HCT116 (cell line): ENCODE data around the gene TMEM119. TPM values are rescaled to one million over a fixed set of nuclear protein-coding genes. Genes with fewer than 3 reads are reported as not detected.

Experiments used
- ATAC-seq: fragments of 200-7000 bp; cut with Tn5 transposase; 2 replicates; pipeline ENCODE4 v1.9.1; 2020; ENCODE audit warnings: mild to moderate bottlenecking, moderate library complexity
- BruUV-seq: library from RNA; stranded (reverse); fragments of 400-500 nt; replicated peaks from 2 replicates; lab custom pipeline; 2021; lab: Mats Ljungman, UMichigan
- CTCF ChIA-PET: fragments of 300-600 bp; sonication (Branson Sonifier 250); formaldehyde crosslinking; loops from one replicate; lab custom pipeline; 2021; ENCODE audit warnings: antibody characterized with exemption; lab: Charles Lee
- POLR2A ChIA-PET: fragments of 300-600, 350-600 bp; sonication (Branson Sonifier 250); formaldehyde crosslinking; loops from one replicate; lab custom pipeline; 2021; ENCODE audit warnings: antibody characterized with exemption; lab: Charles Lee
- RAD21 ChIA-PET, 2 experiments: fragments of 300-600 bp; sonication (Branson Sonifier 250); formaldehyde crosslinking; loops; one replicate each; lab custom pipeline; 2023; ENCODE audit warnings: low total read pairs in 2 of 2; ENCODE audit not compliant: uncharacterized antibody in 2 of 2, unreplicated experiment in 2 of 2, low non-redundant PET in 1 of 2; lab: Charles Lee
- DNase-seq: peaks from one replicate; pipeline ENCODE4 v3.0.0-alpha.2; 2010; ENCODE audit warnings: low read depth, low spot score
- H2AFZ ChIP-seq: fragments of 200-600 bp; shearing (Covaris generic), sonication (generic); 2 replicates; pipeline ENCODE4 v1.6.1; 2017; ENCODE audit warnings: low read depth, mixed run types, mixed read lengths, antibody characterized with exemption, low read length; ENCODE audit not compliant: poor library complexity, severe bottlenecking
- H3K27ac ChIP-seq: 2 replicates; pipeline ENCODE4 v1.5.1; 2012; ENCODE audit warnings: low read depth, low read length
- H3K27me3 ChIP-seq: fragments of 200-600 bp; sonication (generic); 2 replicates; pipeline ENCODE4 v1.6.1; 2016; ENCODE audit warnings: mixed run types, low read length, mixed read lengths; ENCODE audit not compliant: insufficient read depth
- H3K36me3 ChIP-seq, 2 experiments: fragments of 200-500 bp in 1 of 2; fragments of 200-600 bp in 1 of 2; sonication (Bioruptor generic) in 1 of 2; sonication (generic) in 1 of 2; 2 replicates each; pipeline versions ENCODE4 v1.5.1 to v1.6.1; 2014 to 2016; ENCODE audit warnings: low read length in 2 of 2, inconsistent platforms in 1 of 2, mixed read lengths in 1 of 2, mixed run types in 1 of 2; ENCODE audit not compliant: insufficient read depth in 2 of 2, control insufficient read depth in 1 of 2
- H3K4me1 ChIP-seq, 2 experiments: fragments of 200-600 bp in 1 of 2; sonication (generic) in 1 of 2; 2 replicates each; pipeline versions ENCODE4 v1.5.1 to v1.6.1; 2012 to 2017; ENCODE audit warnings: low read length in 2 of 2, inconsistent platforms in 1 of 2, mild to moderate bottlenecking in 1 of 2, mixed read lengths in 1 of 2, mixed run types in 1 of 2, moderate library complexity in 1 of 2; ENCODE audit not compliant: insufficient read depth in 2 of 2, control insufficient read depth in 1 of 2
- H3K4me2 ChIP-seq: fragments of 200-600 bp; sonication (generic); 2 replicates; pipeline ENCODE4 v1.6.1; 2017; ENCODE audit warnings: mixed run types, low read length, mixed read lengths
- H3K4me3 ChIP-seq, 2 experiments: fragments of 200-600 bp in 1 of 2; sonication (generic) in 1 of 2; replicated peaks in 1 of 2; 2 replicates each; pipeline ENCODE4 v1.5.1; 2011 to 2016; ENCODE audit warnings: low read length in 2 of 2, control low read depth in 1 of 2, low read depth in 1 of 2, mild to moderate bottlenecking in 1 of 2, mixed read lengths in 1 of 2, mixed run types in 1 of 2
- H3K79me2 ChIP-seq: fragments of 200-600 bp; sonication (generic); 2 replicates; pipeline ENCODE4 v1.6.1; 2017; ENCODE audit warnings: mild to moderate bottlenecking, mixed run types, low read length, moderate library complexity, mixed read lengths; ENCODE audit not compliant: insufficient read depth
- H3K9ac ChIP-seq: fragments of 200-600 bp; sonication (generic); 2 replicates; pipeline ENCODE4 v1.6.1; 2016; ENCODE audit warnings: low read length, mixed read lengths
- H3K9me2 ChIP-seq: fragments of 200-600 bp; sonication (generic), shearing (Covaris generic); 2 replicates; pipeline ENCODE4 v1.6.1; 2017; ENCODE audit warnings: mixed run types, mild to moderate bottlenecking, moderate library complexity; ENCODE audit not compliant: insufficient read depth
- H3K9me3 ChIP-seq, 2 experiments: fragments of 200-500 bp in 1 of 2; fragments of 200-600 bp in 1 of 2; sonication (Bioruptor generic) in 1 of 2; sonication (generic) in 1 of 2; 2 replicates each; pipeline ENCODE4 v1.6.1; 2014 to 2017; ENCODE audit warnings: low read length in 2 of 2, mixed read lengths in 2 of 2, inconsistent platforms in 1 of 2, low read depth in 1 of 2, mild to moderate bottlenecking in 1 of 2, mixed run types in 1 of 2, moderate library complexity in 1 of 2; ENCODE audit not compliant: control insufficient read depth in 1 of 2, insufficient read depth in 1 of 2
- H4K20me1 ChIP-seq: fragments of 200-600 bp; sonication (generic), shearing (Covaris generic); 2 replicates; pipeline ENCODE4 v1.6.1; 2017; ENCODE audit warnings: mixed run types, mild to moderate bottlenecking, moderate library complexity; ENCODE audit not compliant: insufficient read depth
- CBX3 ChIP-seq: IDR thresholded peaks from 2 replicates; pipeline ENCODE4 v1.6.1; 2012; ENCODE audit warnings: low read depth
- CEBPB ChIP-seq: IDR thresholded peaks from 2 replicates; pipeline ENCODE4 v1.6.1; 2012; ENCODE audit warnings: low read depth
- EGR1 ChIP-seq: IDR thresholded peaks from 2 replicates; pipeline ENCODE4 v1.6.1; 2012; ENCODE audit warnings: low read depth
- ELF1 ChIP-seq: IDR thresholded peaks from 2 replicates; pipeline ENCODE4 v1.6.1; 2012; ENCODE audit warnings: low read depth, borderline replicate concordance
- EZH2 ChIP-seq: fragments of 200-600 bp; sonication (generic); IDR thresholded peaks from 2 replicates; pipeline ENCODE4 v1.6.1; 2017; ENCODE audit warnings: antibody characterized with exemption, mixed run types
- EZH2phosphoT487 ChIP-seq: fragments of 200-600 bp; IDR thresholded peaks from 2 replicates; pipeline ENCODE4 v1.6.1; 2018; ENCODE audit warnings: antibody characterized with exemption, borderline replicate concordance
- FOSL1 ChIP-seq: IDR thresholded peaks from 2 replicates; pipeline ENCODE4 v1.6.1; 2012; ENCODE audit warnings: low read depth
- POLR2AphosphoS5 ChIP-seq: IDR thresholded peaks from 2 replicates; pipeline ENCODE4 v1.6.1; 2011; ENCODE audit warnings: mild to moderate bottlenecking, low read depth, low read length, moderate library complexity
- SP1 ChIP-seq: IDR thresholded peaks from 2 replicates; pipeline ENCODE4 v1.6.1; 2012; ENCODE audit warnings: low read depth
- SRF ChIP-seq: IDR thresholded peaks from 2 replicates; pipeline ENCODE4 v1.6.1; 2012; ENCODE audit warnings: low read depth
- TCF7L2 ChIP-seq: IDR thresholded peaks from 2 replicates; pipeline ENCODE4 v1.7.0; 2011; ENCODE audit warnings: borderline replicate concordance, inconsistent platforms; ENCODE audit not compliant: insufficient read depth, insufficient read length; ENCODE audit errors: extremely low read depth
- YY1 ChIP-seq: IDR thresholded peaks from 2 replicates; pipeline ENCODE4 v1.6.1; 2011; ENCODE audit warnings: low read length, low read depth, moderate library complexity, mild to moderate bottlenecking; ENCODE audit not compliant: insufficient replicate concordance; ENCODE audit errors: extremely low read depth
- ZBTB33 ChIP-seq: IDR thresholded peaks from 2 replicates; pipeline ENCODE4 v1.6.1; 2011; ENCODE audit warnings: mild to moderate bottlenecking, low read length, moderate library complexity; ENCODE audit not compliant: insufficient replicate concordance; ENCODE audit errors: extremely low read depth
- intact Hi-C: fragments of 100-400 bp; cut with micrococcal nuclease; formaldehyde crosslinking; loops from 2 replicates; pipeline ENCODE4 v1.10.0; 2022
- total RNA-seq: library from RNA; stranded (reverse); gene quantifications from one replicate; pipeline ENCODE4 v1.2.1, GENCODE V29; 2021; ENCODE audit not compliant: unreplicated experiment

Gene TMEM119
- total RNA-seq, 1 experiment from 2014 or later, result not detected

- no peaks in the 10 kb centered on the region for H3K79me2 ChIP-seq
- DNase-seq (no peak), ATAC-seq (no peak)
- H3K9me3 ChIP-seq, result no peaks in the 10 kb centered on the region
- H3K4me2 ChIP-seq, result no peak overlapping the region
- H3K9ac ChIP-seq, result no peak overlapping the region
- ChIA-PET POLR2A (no interaction called here), RAD21 (no interaction called here), CTCF (no interaction called here)
- intact Hi-C loops, result no loop called here
- H4K20me1 ChIP-seq, result no peaks in the 10 kb centered on the region
- no peak overlapping the region for H2AFZ ChIP-seq
- no peak overlapping the region for H3K27ac ChIP-seq
- no TSS peak for BruUV-seq
- no peaks in the 10 kb centered on the region for H3K27me3 ChIP-seq
- H3K4me1 ChIP-seq, result no peaks in the 10 kb centered on the region
- TF ChIP-seq SRF (no peak), EGR1 (no peak), CBX3 (no peak), FOSL1 (no peak), CEBPB (no peak), ZBTB33 (no peak)
- no peak overlapping the region for H3K4me3 ChIP-seq
- H3K36me3 ChIP-seq, result no peaks in the 10 kb centered on the region
- H3K9me2 ChIP-seq, result no peaks in the 10 kb centered on the region
Measured at GRCh38 chr12:108585864-108586263, 12.0 kb downstream of the TMEM119 start.

GRCh38 chr12:108584456-108585065 is 13.3 kb downstream of the TMEM119 start:
- Histone ChIP-seq H3K9me2 (no peaks in the 10 kb centered on the region), H3K27me3 (no peaks in the 10 kb centered on the region), H3K4me2 (no peak overlapping the region), H3K79me2 (no peaks in the 10 kb centered on the region), H2AFZ (no peak overlapping the region), H3K4me1 (no peaks in the 10 kb centered on the region), H3K36me3 (no peaks in the 10 kb centered on the region), H3K27ac (no peak overlapping the region), H3K9ac (no peak overlapping the region), H3K4me3 (no peak overlapping the region), H3K9me3 (no peaks in the 10 kb centered on the region), H4K20me1 (no peaks in the 10 kb centered on the region)
- CTCF ChIA-PET, result no interaction called here
- intact Hi-C loops, result no loop called here
- DNase-seq, result no peak
- BruUV-seq, result no TSS peak
- TF ChIP-seq SRF (no peak), POLR2AphosphoS5 (no peak), YY1 (no peak), SP1 (no peak), EZH2 (no peak), ELF1 (no peak), TCF7L2 (no peak), EGR1 (no peak), EZH2phosphoT487 (no peak), CEBPB (no peak)
- POLR2A ChIA-PET, result no interaction called here
- RAD21 ChIA-PET, result no interaction called here
- no peak for ATAC-seq
